Measurements from ENCODE around the gene TRAPPC6A.

DNA sequence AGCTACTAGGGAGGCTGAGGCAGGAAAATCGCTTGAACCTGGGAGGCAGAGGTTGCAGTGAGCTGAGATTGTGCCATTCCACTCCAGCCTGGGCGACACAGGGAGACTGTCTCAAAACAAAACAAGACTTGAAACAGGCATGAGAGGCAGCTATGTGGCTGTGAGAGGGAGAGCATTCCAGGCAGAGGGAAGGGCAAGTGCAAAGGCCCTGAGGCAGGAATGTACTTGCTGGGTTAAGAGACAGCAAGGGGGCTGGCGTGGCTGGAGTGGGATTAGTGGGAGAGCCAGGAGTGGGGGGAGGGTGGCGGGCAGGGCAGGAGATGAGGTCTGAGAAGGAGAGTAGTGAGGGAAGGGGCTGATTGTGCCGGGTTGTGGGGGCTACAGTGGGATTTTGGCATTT, 45.8 kb upstream of the TRAPPC6A start:
- TF ChIP-seq EZH2 (IDR thresholded peaks at IDR 0.05; ENCODE audit: insufficient read depth, poor library complexity, severe bottlenecking), result no peak
- TF ChIP-seq EZH2phosphoT487 (IDR thresholded peaks at IDR 0.05; ENCODE audit: insufficient read depth, low read depth), result no peak
